ENCODE measurements around the gene SCFD2. TPM values are rescaled to one million over a fixed set of nuclear protein-coding genes. Genes with fewer than 3 reads are reported as not detected.

The SCFD2 gene
- total and polyA plus RNA-seq, 10 of the 15 experiments (the other 5 are each of a cell fraction or from before 2014, with no cell fraction given) = 4.8 to 37.6 (median 24.9) TPM

DNA sequence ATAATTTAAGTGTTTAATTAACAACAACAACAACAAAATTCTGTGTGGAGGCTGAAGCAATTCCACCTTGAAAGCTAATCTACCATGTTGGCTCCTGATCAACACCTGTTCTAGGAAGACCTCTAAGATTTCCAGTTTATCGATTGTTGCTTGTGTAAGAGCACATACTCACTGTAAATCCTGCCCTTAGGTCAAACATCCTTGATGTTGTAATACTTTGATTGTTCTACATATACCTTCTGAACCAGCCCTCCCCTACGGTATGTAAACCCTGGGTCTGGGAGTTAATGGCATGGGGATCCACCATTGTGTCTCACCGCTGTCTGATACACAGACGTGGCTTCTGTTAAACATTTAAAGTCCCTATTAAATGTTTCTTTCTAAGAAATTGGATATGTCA lies 430.5 kb downstream of the SCFD2 start (continued):
- TF ChIP-seq PBX3 (IDR thresholded peaks at IDR 0.05; ENCODE audit: insufficient replicate concordance, low read depth, low read length) = no peak
- no peak for TF ChIP-seq BACH1 (IDR thresholded peaks at IDR 0.05; ENCODE audit: borderline replicate concordance)
- no peak for TF ChIP-seq SIX5 (IDR thresholded peaks at IDR 0.05; ENCODE audit: low read depth, low read length, severe bottlenecking)
- no peak for TF ChIP-seq YY1 (IDR thresholded peaks at IDR 0.05; ENCODE audit: low read depth, low read length)
- TF ChIP-seq PML (IDR thresholded peaks at IDR 0.05; ENCODE audit: low read length) = no peak
- no peak for TF ChIP-seq SMAD1 (IDR thresholded peaks at IDR 0.05; ENCODE audit: low read depth, partially characterized antibody)
- TF ChIP-seq, protein P1, sequence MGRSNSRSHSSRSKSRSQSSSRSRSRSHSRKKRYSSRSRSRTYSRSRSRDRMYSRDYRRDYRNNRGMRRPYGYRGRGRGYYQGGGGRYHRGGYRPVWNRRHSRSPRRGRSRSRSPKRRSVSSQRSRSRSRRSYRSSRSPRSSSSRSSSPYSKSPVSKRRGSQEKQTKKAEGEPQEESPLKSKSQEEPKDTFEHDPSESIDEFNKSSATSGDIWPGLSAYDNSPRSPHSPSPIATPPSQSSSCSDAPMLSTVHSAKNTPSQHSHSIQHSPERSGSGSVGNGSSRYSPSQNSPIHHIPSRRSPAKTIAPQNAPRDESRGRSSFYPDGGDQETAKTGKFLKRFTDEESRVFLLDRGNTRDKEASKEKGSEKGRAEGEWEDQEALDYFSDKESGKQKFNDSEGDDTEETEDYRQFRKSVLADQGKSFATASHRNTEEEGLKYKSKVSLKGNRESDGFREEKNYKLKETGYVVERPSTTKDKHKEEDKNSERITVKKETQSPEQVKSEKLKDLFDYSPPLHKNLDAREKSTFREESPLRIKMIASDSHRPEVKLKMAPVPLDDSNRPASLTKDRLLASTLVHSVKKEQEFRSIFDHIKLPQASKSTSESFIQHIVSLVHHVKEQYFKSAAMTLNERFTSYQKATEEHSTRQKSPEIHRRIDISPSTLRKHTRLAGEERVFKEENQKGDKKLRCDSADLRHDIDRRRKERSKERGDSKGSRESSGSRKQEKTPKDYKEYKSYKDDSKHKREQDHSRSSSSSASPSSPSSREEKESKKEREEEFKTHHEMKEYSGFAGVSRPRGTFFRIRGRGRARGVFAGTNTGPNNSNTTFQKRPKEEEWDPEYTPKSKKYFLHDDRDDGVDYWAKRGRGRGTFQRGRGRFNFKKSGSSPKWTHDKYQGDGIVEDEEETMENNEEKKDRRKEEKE (IDR thresholded peaks at IDR 0.05) = no peak
- no peak for TF ChIP-seq YBX1 (IDR thresholded peaks at IDR 0.05)
- TF ChIP-seq EED (IDR thresholded peaks at IDR 0.05; ENCODE audit: low read depth) = no peak
- no peak for TF ChIP-seq GABPA (IDR thresholded peaks at IDR 0.05; ENCODE audit: low read depth)

DNA sequence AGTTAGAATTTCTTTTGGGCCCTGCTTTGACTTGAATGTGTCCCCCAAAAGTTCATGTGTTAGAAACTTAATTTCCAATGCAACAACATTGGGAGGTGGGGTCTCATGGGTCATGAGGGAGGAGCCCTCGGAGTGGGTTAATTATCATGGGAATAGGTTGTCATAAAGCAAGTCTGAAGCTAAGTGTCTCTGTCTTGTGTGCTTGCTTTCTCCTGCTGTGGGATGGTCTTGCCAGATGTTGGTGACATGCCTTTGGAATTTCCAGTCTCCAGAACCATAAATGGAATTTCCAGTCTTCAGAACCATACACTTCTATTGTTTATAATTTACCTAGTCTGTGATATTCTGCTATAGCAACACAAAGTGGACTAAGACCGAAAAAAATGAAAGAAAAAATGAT lies 432.1 kb downstream of the SCFD2 start:
- no peak for FAIRE-seq
- POLR2A ChIA-PET = no interaction called here
- no peaks in the 10 kb centered on the region for H3K9me3 ChIP-seq (replicated peaks; ENCODE audit: control insufficient read depth, insufficient read depth, low read length)
- no peaks in the 10 kb centered on the region for H3K4me1 ChIP-seq (ENCODE audit: control insufficient read depth, insufficient read depth, low read length)
- in situ Hi-C loops (cut with MboI) = no loop called here
- no peak overlapping the region for H3K9ac ChIP-seq (ENCODE audit: control insufficient read depth, insufficient read depth, low read length)
- intact Hi-C loops (cut with micrococcal nuclease; ENCODE audit: unreplicated experiment) = no loop called here
- peaks cover 0 to 3% of the 10 kb centered on the region in 2 experiments; a peak in 1 of 4 replicates for H3K36me3 ChIP-seq (ENCODE audit: control insufficient read depth in 2 of 2, insufficient read depth in 2 of 2, low read length in 1 of 2)
- RAD21 ChIA-PET (ENCODE audit: unreplicated experiment) = no interaction called here
- 81% methylated on average over 2 of the region's 2 CpGs for WGBS (ENCODE audit: insufficient coverage, insufficient replicate concordance, low lambda C conversion rate, missing lambda C conversion rate)
- H3K79me2 ChIP-seq (ENCODE audit: control insufficient read depth, insufficient read depth, low read length) = no peaks in the 10 kb centered on the region
- no TSS peak for BruUV-seq (replicated peaks)
- SMC1A ChIA-PET (ENCODE audit: uncharacterized antibody, unreplicated experiment) = interaction anchor here (1.1 kb wide), 1 partner anchor 19 kb away, joined by 3 read pairs; no protein-coding TSS in a partner anchor
- no peaks in the 10 kb centered on the region for H4K20me1 ChIP-seq (ENCODE audit: control insufficient read depth, insufficient read depth)
- CTCF ChIA-PET = interaction anchor here (2.5 kb wide), 1 partner anchor 22 kb away, joined by 13 read pairs; no protein-coding TSS in a partner anchor
- H3K4me2 ChIP-seq (ENCODE audit: control insufficient read depth, insufficient read depth) = no peak overlapping the region
- H2AFZ ChIP-seq (ENCODE audit: control insufficient read depth, low read depth, low read length) = no peak overlapping the region
- no peak overlapping the region for H3K4me3 ChIP-seq
- no peak for ATAC-seq
- H3K27ac ChIP-seq (ENCODE audit: control insufficient read depth, insufficient read depth) = no peak overlapping the region
- no peaks in the 10 kb centered on the region for H3K27me3 ChIP-seq (replicated peaks in 1 of 2; ENCODE audit: control insufficient read depth in 2 of 2, insufficient read depth in 2 of 2, low read length in 1 of 2)
- DNase-seq (ENCODE audit: low read depth, low spot score) = no peak
- TF ChIP-seq CBX5 (IDR thresholded peaks at IDR 0.05; ENCODE audit: low read depth) (no peak), KAT2A (conservative IDR thresholded peaks at IDR 0.05; ENCODE audit: control insufficient read depth, low read depth, low read length) (no peak), FOXK2 (IDR thresholded peaks at IDR 0.05) (no peak), TAF1 (IDR thresholded peaks at IDR 0.05; ENCODE audit: borderline replicate concordance, low read depth, low read length) (no peak), POLR2AphosphoS5 (IDR thresholded peaks at IDR 0.05; ENCODE audit: low read length) (no peak), NR2F1 (conservative IDR thresholded peaks at IDR 0.05) (no peak), CEBPB (IDR thresholded peaks at IDR 0.05; ENCODE audit: borderline replicate concordance in 1 of 2, low read depth in 2 of 2, low read length in 2 of 2) (no peak), ZNF622 (IDR thresholded peaks at IDR 0.05) (no peak)
- TF ChIP-seq, protein P2, sequence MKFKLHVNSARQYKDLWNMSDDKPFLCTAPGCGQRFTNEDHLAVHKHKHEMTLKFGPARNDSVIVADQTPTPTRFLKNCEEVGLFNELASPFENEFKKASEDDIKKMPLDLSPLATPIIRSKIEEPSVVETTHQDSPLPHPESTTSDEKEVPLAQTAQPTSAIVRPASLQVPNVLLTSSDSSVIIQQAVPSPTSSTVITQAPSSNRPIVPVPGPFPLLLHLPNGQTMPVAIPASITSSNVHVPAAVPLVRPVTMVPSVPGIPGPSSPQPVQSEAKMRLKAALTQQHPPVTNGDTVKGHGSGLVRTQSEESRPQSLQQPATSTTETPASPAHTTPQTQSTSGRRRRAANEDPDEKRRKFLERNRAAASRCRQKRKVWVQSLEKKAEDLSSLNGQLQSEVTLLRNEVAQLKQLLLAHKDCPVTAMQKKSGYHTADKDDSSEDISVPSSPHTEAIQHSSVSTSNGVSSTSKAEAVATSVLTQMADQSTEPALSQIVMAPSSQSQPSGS (IDR thresholded peaks at IDR 0.05; ENCODE audit: low read length) = no peak
- TF ChIP-seq, protein P3, sequence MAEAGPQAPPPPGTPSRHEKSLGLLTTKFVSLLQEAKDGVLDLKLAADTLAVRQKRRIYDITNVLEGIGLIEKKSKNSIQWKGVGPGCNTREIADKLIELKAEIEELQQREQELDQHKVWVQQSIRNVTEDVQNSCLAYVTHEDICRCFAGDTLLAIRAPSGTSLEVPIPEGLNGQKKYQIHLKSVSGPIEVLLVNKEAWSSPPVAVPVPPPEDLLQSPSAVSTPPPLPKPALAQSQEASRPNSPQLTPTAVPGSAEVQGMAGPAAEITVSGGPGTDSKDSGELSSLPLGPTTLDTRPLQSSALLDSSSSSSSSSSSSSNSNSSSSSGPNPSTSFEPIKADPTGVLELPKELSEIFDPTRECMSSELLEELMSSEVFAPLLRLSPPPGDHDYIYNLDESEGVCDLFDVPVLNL (IDR thresholded peaks at IDR 0.05; ENCODE audit: low read depth, low read length) = no peak
